ENCODE measurements around the gene PIKFYVE.

PIKFYVE gene

GRCh38 chr2:208239770-208240493 is 26.1 kb upstream of the PIKFYVE start:
- no peak for DNase-seq (ENCODE audit: low spot score)
- no peak for TF ChIP-seq CTCF (IDR thresholded peaks at IDR 0.05; ENCODE audit: extremely low read depth, missing control alignments)

- no peak for DNase-seq (ENCODE audit: low spot score)
- no peak for TF ChIP-seq CTCF (IDR thresholded peaks at IDR 0.05; ENCODE audit: extremely low read depth, missing control alignments)
Measured at GRCh38 chr2:208240619-208241209, 25.3 kb upstream of the PIKFYVE start.

- no peak for DNase-seq (ENCODE audit: low spot score)
- no peak for TF ChIP-seq CTCF (IDR thresholded peaks at IDR 0.05; ENCODE audit: extremely low read depth, missing control alignments)
Measured at GRCh38 chr2:208244422-208244821, 21.6 kb upstream of the PIKFYVE start.

- TF ChIP-seq CTCF (IDR thresholded peaks at IDR 0.05; ENCODE audit: extremely low read depth, missing control alignments), result no peak
- no peak for DNase-seq (ENCODE audit: low spot score)
Measured at GRCh38 chr2:208245746-208246145, 20.3 kb upstream of the PIKFYVE start.

GRCh38 chr2:208248601-208249000 is 17.5 kb upstream of the PIKFYVE start:
- DNase-seq (ENCODE audit: low spot score), result no peak
- no peak for TF ChIP-seq CTCF (IDR thresholded peaks at IDR 0.05; ENCODE audit: extremely low read depth, missing control alignments)

- DNase-seq (ENCODE audit: low spot score), result no peak
- TF ChIP-seq CTCF (IDR thresholded peaks at IDR 0.05; ENCODE audit: extremely low read depth, missing control alignments), result no peak
Measured at GRCh38 chr2:208249296-208249695, 16.8 kb upstream of the PIKFYVE start.

GRCh38 chr2:208250388-208250787 is 15.7 kb upstream of the PIKFYVE start:
- no peak for TF ChIP-seq CTCF (IDR thresholded peaks at IDR 0.05; ENCODE audit: extremely low read depth, missing control alignments)
- no peak for DNase-seq (ENCODE audit: low spot score)
